Suppressor macrophage treated with lipopolysaccharide for 1 hour (primary cell): ENCODE measurements around the gene FETUB.
A peak's percentile ranks its signal among the peaks of the same experiment; 100 is the strongest.

ENCODE experiments used
- DNase-seq, 3 donors: peaks; one replicate each; pipeline ENCODE4 v3.0.0-alpha.2; 2020 to 2022

FETUB gene

GRCh38 chr3:186636536-186636935 is 3.7 kb upstream of the FETUB start:
- peak in 1 of 3 donors; percentile 13 for DNase-seq

GRCh38 chr3:186637686-186638085 is 2.5 kb upstream of the FETUB start:
- DNase-seq: no peak

GRCh38 chr3:186638259-186638658 is 1.9 kb upstream of the FETUB start:
- no peak for DNase-seq

- DNase-seq: no peak
Observed at GRCh38 chr3:186640473-186640818, 247 bp downstream of the FETUB start.

- no peak for DNase-seq
Observed at GRCh38 chr3:186640929-186641328, 730 bp downstream of the FETUB start.

- DNase-seq: no peak
Observed at GRCh38 chr3:186642014-186642413, 1.8 kb downstream of the FETUB start.

GRCh38 chr3:186643493-186643892 is 3.3 kb downstream of the FETUB start:
- peak in 2 of 3 donors; percentile 9 to 17 for DNase-seq

- DNase-seq: peak in 1 of 3 donors; percentile 14
Observed at GRCh38 chr3:186644683-186645082, 4.5 kb downstream of the FETUB start.

- DNase-seq: peak in 1 of 3 donors; percentile 15
Observed at GRCh38 chr3:186646106-186646505, 5.9 kb downstream of the FETUB start.

- no peak for DNase-seq
Observed at GRCh38 chr3:186646841-186647240, 6.6 kb downstream of the FETUB start.

- no peak for DNase-seq
Observed at GRCh38 chr3:186648851-186649250, 8.7 kb downstream of the FETUB start.

GRCh38 chr3:186651678-186652215 is 11.5 kb downstream of the FETUB start:
- no peak for DNase-seq

GRCh38 chr3:186653080-186653707 is 13.0 kb downstream of the FETUB start:
- no peak for DNase-seq

- DNase-seq: no peak
Observed at GRCh38 chr3:186653984-186654383, 13.8 kb downstream of the FETUB start.

- DNase-seq: no peak
Observed at GRCh38 chr3:186663361-186664118, 23.3 kb downstream of the FETUB start.

GRCh38 chr3:186664119-186664495 is 23.9 kb downstream of the FETUB start:
- no peak for DNase-seq

GRCh38 chr3:186664506-186664905 is 24.3 kb downstream of the FETUB start:
- no peak for DNase-seq

GRCh38 chr3:186665625-186666188 is 25.5 kb downstream of the FETUB start, which contains the start of gene HRG:
TSS of gene HRG (plus strand) at chr3:186666014. CDS start at chr3:186666032, 18 bp downstream.
- no peak for DNase-seq

GRCh38 chr3:186668426-186668825 is 28.2 kb downstream of the FETUB start:
- peak in 1 of 3 donors; percentile 25 for DNase-seq

- DNase-seq: no peak
Observed at GRCh38 chr3:186669378-186670084, 29.3 kb downstream of the FETUB start.

GRCh38 chr3:186670155-186670554 is 30.0 kb downstream of the FETUB start:
- DNase-seq: peak; percentile 36 to 45 (median 43)

- no peak for DNase-seq
Observed at GRCh38 chr3:186671051-186671450, 30.9 kb downstream of the FETUB start.

- DNase-seq: no peak
Observed at GRCh38 chr3:186678604-186679003, 38.4 kb downstream of the FETUB start.
